ENCODE results near the gene WASHC4.
"Not testable (repeated sequence)": the region's sequence is repeated elsewhere in the genome, so short reads cannot be mapped to it uniquely, and the experiment has no call there.

Gene WASHC4

GRCh38 chr12:105091476-105092206 is 15.9 kb upstream of the WASHC4 start:
- H3K4me3 ChIP-seq (ENCODE audit: low read length, poor library complexity, severe bottlenecking), result no peak overlapping the region

GRCh38 chr12:105092336-105092735 is 15.2 kb upstream of the WASHC4 start:
- Histone ChIP-seq H3K4me3 (ENCODE audit: low read length, poor library complexity, severe bottlenecking) (no peak overlapping the region), H3F3A (ENCODE audit: low read depth) (no peaks in the 10 kb centered on the region), H3K4me2 (ENCODE audit: low read depth, low read length, poor library complexity, severe bottlenecking) (no peak overlapping the region), H3K4me1 (ENCODE audit: insufficient read depth, low read length, poor library complexity, severe bottlenecking) (no peaks in the 10 kb centered on the region), H3K36me3 (ENCODE audit: insufficient read depth, low read length) (no peaks in the 10 kb centered on the region), H4K20me1 (ENCODE audit: insufficient read depth, low read length, poor library complexity, severe bottlenecking) (no peaks in the 10 kb centered on the region), H3K9me3 (ENCODE audit: insufficient read depth, low read depth, low read length) (no peaks in the 10 kb centered on the region; the same call in 1 of the 2 replicates), H3K9me2 (replicated peaks; ENCODE audit: low read depth, low read length) (no peaks in the 10 kb centered on the region), H2AFZ (ENCODE audit: low read length) (no peak overlapping the region), H3K27me3 (ENCODE audit: insufficient read depth, low read length, poor library complexity, severe bottlenecking) (no peaks in the 10 kb centered on the region), H3K79me2 (ENCODE audit: insufficient read depth, low read length) (no peaks in the 10 kb centered on the region), H3K9ac (ENCODE audit: low read depth, low read length, poor library complexity, severe bottlenecking) (no peak overlapping the region)
- TF ChIP-seq EZH2phosphoT487 (IDR thresholded peaks at IDR 0.05; ENCODE audit: borderline replicate concordance), result no peak
- no peak for TF ChIP-seq CTCF (conservative IDR thresholded peaks at IDR 0.05; ENCODE audit: low read length)

More at GRCh38 chr12:105091476-105092206, 15.9 kb upstream of the WASHC4 start:
- Histone ChIP-seq H4K20me1 (ENCODE audit: insufficient read depth, low read length, poor library complexity, severe bottlenecking) (no peaks in the 10 kb centered on the region), H3K9ac (ENCODE audit: low read depth, low read length, poor library complexity, severe bottlenecking) (no peak overlapping the region), H3K79me2 (ENCODE audit: insufficient read depth, low read length) (no peaks in the 10 kb centered on the region), H2AFZ (ENCODE audit: low read length) (no peak overlapping the region), H3K9me3 (ENCODE audit: insufficient read depth, low read depth, low read length) (no peaks in the 10 kb centered on the region; the same call in 1 of the 2 replicates), H3K4me2 (ENCODE audit: low read depth, low read length, poor library complexity, severe bottlenecking) (no peak overlapping the region), H3K27me3 (ENCODE audit: insufficient read depth, low read length, poor library complexity, severe bottlenecking) (no peaks in the 10 kb centered on the region), H3K4me1 (ENCODE audit: insufficient read depth, low read length, poor library complexity, severe bottlenecking) (no peaks in the 10 kb centered on the region), H3K9me2 (replicated peaks; ENCODE audit: low read depth, low read length) (no peaks in the 10 kb centered on the region), H3F3A (ENCODE audit: low read depth) (no peaks in the 10 kb centered on the region), H3K36me3 (ENCODE audit: insufficient read depth, low read length) (no peaks in the 10 kb centered on the region)
- no peak for TF ChIP-seq EZH2phosphoT487 (IDR thresholded peaks at IDR 0.05; ENCODE audit: borderline replicate concordance)
- no peak for TF ChIP-seq CTCF (conservative IDR thresholded peaks at IDR 0.05; ENCODE audit: low read length)

GRCh38 chr12:105095338-105095737 is 12.2 kb upstream of the WASHC4 start:
- not testable (repeated sequence) for H3K9me3 ChIP-seq (ENCODE audit: insufficient read depth, low read depth, low read length); H2AFZ ChIP-seq (ENCODE audit: low read length); H3K36me3 ChIP-seq (ENCODE audit: insufficient read depth, low read length); H3K4me2 ChIP-seq (ENCODE audit: low read depth, low read length, poor library complexity, severe bottlenecking); H3K9ac ChIP-seq (ENCODE audit: low read depth, low read length, poor library complexity, severe bottlenecking); H3K27me3 ChIP-seq (ENCODE audit: insufficient read depth, low read length, poor library complexity, severe bottlenecking); H3K9me2 ChIP-seq (replicated peaks; ENCODE audit: low read depth, low read length); H3K4me3 ChIP-seq (ENCODE audit: low read length, poor library complexity, severe bottlenecking); H3K79me2 ChIP-seq (ENCODE audit: insufficient read depth, low read length); H4K20me1 ChIP-seq (ENCODE audit: insufficient read depth, low read length, poor library complexity, severe bottlenecking)
- H3K4me1 ChIP-seq (ENCODE audit: insufficient read depth, low read length, poor library complexity, severe bottlenecking), result peaks cover 16% of the 10 kb centered on the region
- H3F3A ChIP-seq (ENCODE audit: low read depth), result peaks cover 10% of the 10 kb centered on the region

- Histone ChIP-seq H3F3A (ENCODE audit: low read depth) (peaks cover 10% of the 10 kb centered on the region), H3K9me2 (replicated peaks; ENCODE audit: low read depth, low read length) (no peaks in the 10 kb centered on the region), H3K4me2 (ENCODE audit: low read depth, low read length, poor library complexity, severe bottlenecking) (peak overlapping the region; percentile 73), H3K4me3 (ENCODE audit: low read length, poor library complexity, severe bottlenecking) (peak overlapping the region; percentile 51), H3K36me3 (ENCODE audit: insufficient read depth, low read length) (no peaks in the 10 kb centered on the region), H3K79me2 (ENCODE audit: insufficient read depth, low read length) (no peaks in the 10 kb centered on the region), H3K27me3 (ENCODE audit: insufficient read depth, low read length, poor library complexity, severe bottlenecking) (no peaks in the 10 kb centered on the region), H2AFZ (ENCODE audit: low read length) (no peak overlapping the region), H4K20me1 (ENCODE audit: insufficient read depth, low read length, poor library complexity, severe bottlenecking) (no peaks in the 10 kb centered on the region), H3K4me1 (ENCODE audit: insufficient read depth, low read length, poor library complexity, severe bottlenecking) (peaks cover 23% of the 10 kb centered on the region), H3K9me3 (ENCODE audit: insufficient read depth, low read depth, low read length) (peaks cover 6% of the 10 kb centered on the region; the same call in 1 of the 2 replicates), H3K9ac (ENCODE audit: low read depth, low read length, poor library complexity, severe bottlenecking) (peak overlapping the region; percentile 26)
- TF ChIP-seq EZH2phosphoT487 (IDR thresholded peaks at IDR 0.05; ENCODE audit: borderline replicate concordance) (no peak), CTCF (conservative IDR thresholded peaks at IDR 0.05; ENCODE audit: low read length) (no peak)
Measured at GRCh38 chr12:105099356-105099755, 8.2 kb upstream of the WASHC4 start.
